Measurements from ENCODE around the gene LRRC10B. TPM values are rescaled to one million over a fixed set of nuclear protein-coding genes. Genes with fewer than 3 reads are reported as not detected.

LRRC10B gene
- polyA plus RNA-seq, 2 of the 4 experiments (the other 2 are of a cell fraction), result 0.03 to 0.04 TPM

GRCh38 chr11:61544466-61544865 is 35.9 kb downstream of the LRRC10B start:
- Histone ChIP-seq H3K4me1 (peaks cover 35% of the 10 kb centered on the region), H3K9me3 (no peaks in the 10 kb centered on the region), H3K4me3 (no peak overlapping the region), H3K27ac (peak overlapping the region in 1 of 2 experiments; percentile 75; a peak in 3 of 6 replicates), H3K4me2 (peak overlapping the region; percentile 35)
- FAIRE-seq, result no peak
- no peak for TF ChIP-seq MYC (IDR thresholded peaks at IDR 0.05; ENCODE audit: borderline replicate concordance, low read length)
- no peak for TF ChIP-seq HEYL (CRISPR knock-in tag; IDR thresholded peaks at IDR 0.05)
- TF ChIP-seq KDM1A (IDR thresholded peaks at IDR 0.05; ENCODE audit: low read depth), result no peak
- TF ChIP-seq, protein P1, sequence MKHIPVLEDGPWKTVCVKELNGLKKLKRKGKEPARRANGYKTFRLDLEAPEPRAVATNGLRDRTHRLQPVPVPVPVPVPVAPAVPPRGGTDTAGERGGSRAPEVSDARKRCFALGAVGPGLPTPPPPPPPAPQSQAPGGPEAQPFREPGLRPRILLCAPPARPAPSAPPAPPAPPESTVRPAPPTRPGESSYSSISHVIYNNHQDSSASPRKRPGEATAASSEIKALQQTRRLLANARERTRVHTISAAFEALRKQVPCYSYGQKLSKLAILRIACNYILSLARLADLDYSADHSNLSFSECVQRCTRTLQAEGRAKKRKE (CRISPR knock-in tag; IDR thresholded peaks at IDR 0.05; ENCODE audit: low read depth), result no peak
- no peak for TF ChIP-seq SMC3 (IDR thresholded peaks at IDR 0.05)
- no peak for TF ChIP-seq ZSCAN20 (CRISPR knock-in tag; IDR thresholded peaks at IDR 0.05)
- no peak for TF ChIP-seq SREBF2 (IDR thresholded peaks at IDR 0.05)
- TF ChIP-seq, protein P2, sequence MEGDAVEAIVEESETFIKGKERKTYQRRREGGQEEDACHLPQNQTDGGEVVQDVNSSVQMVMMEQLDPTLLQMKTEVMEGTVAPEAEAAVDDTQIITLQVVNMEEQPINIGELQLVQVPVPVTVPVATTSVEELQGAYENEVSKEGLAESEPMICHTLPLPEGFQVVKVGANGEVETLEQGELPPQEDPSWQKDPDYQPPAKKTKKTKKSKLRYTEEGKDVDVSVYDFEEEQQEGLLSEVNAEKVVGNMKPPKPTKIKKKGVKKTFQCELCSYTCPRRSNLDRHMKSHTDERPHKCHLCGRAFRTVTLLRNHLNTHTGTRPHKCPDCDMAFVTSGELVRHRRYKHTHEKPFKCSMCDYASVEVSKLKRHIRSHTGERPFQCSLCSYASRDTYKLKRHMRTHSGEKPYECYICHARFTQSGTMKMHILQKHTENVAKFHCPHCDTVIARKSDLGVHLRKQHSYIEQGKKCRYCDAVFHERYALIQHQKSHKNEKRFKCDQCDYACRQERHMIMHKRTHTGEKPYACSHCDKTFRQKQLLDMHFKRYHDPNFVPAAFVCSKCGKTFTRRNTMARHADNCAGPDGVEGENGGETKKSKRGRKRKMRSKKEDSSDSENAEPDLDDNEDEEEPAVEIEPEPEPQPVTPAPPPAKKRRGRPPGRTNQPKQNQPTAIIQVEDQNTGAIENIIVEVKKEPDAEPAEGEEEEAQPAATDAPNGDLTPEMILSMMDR (IDR thresholded peaks at IDR 0.05), result no peak
- no peak for TF ChIP-seq USF2 (IDR thresholded peaks at IDR 0.05)
- TF ChIP-seq POLR2A (IDR thresholded peaks at IDR 0.05; ENCODE audit: low read length), result no peak
- TF ChIP-seq ESRRA (IDR thresholded peaks at IDR 0.05; ENCODE audit: borderline replicate concordance, low read length), result no peak
- TF ChIP-seq RNF2 (IDR thresholded peaks at IDR 0.05; ENCODE audit: borderline replicate concordance, low read depth), result no peak
- TF ChIP-seq HOXA7 (CRISPR knock-in tag; IDR thresholded peaks at IDR 0.05), result no peak
- no peak for TF ChIP-seq NR3C1 (IDR thresholded peaks at IDR 0.05)
- no peak for TF ChIP-seq BHLHE40 (IDR thresholded peaks at IDR 0.05; ENCODE audit: low read depth, low read length)
- no peak for TF ChIP-seq CHD4 (IDR thresholded peaks at IDR 0.05; ENCODE audit: borderline replicate concordance)
- TF ChIP-seq RCOR1 (IDR thresholded peaks at IDR 0.05; ENCODE audit: low read depth, low read length), result no peak
- no peak for TF ChIP-seq RAD21 (conservative IDR thresholded peaks at IDR 0.05 in 1 of 2, IDR thresholded peaks at IDR 0.05 in 1 of 2)
- WGBS (ENCODE audit: missing lambda C conversion rate), result 83% methylated on average over 6 of the region's 6 CpGs
- no peak for DNase-seq (ENCODE audit: low read depth in 1 of 2, low spot score in 1 of 2)
- no peak for ATAC-seq
- ChIA-PET CTCF (interaction anchor here (1.2 to 5.7 kb wide), 10 partner anchors 8 to 109 kb away, joined by 3 to 56 read pairs (median 9); partner anchors contain the start of gene LRRC10B), POLR2A (no interaction called here)

- Histone ChIP-seq H3K4me2 (no peak overlapping the region), H3K4me3 (no peak overlapping the region), H3K27ac (no peak overlapping the region), H3K9me3 (no peaks in the 10 kb centered on the region), H3K4me1 (peaks cover 35% of the 10 kb centered on the region)
- CTCF ChIA-PET, result interaction anchor here (0.7 to 5.7 kb wide), 16 partner anchors 9 to 108 kb away, joined by 3 to 56 read pairs (median 6); partner anchors contain the start of gene LRRC10B
- ATAC-seq (peak in 1 of 2 experiments; percentile 42; a peak in 3 of 6 replicates), DNase-seq (ENCODE audit: low read depth in 1 of 2, low spot score in 1 of 2) (peak; percentile 42 to 83), FAIRE-seq (no peak)
- POLR2A ChIA-PET, result no interaction called here
- WGBS (ENCODE audit: missing lambda C conversion rate), result 61% methylated on average over 5 of the region's 7 CpGs
- no peak for TF ChIP-seq SREBF2 (IDR thresholded peaks at IDR 0.05)
- no peak for TF ChIP-seq PHF8 (IDR thresholded peaks at IDR 0.05; ENCODE audit: borderline replicate concordance, low read depth)
- TF ChIP-seq HOXB5 (CRISPR knock-in tag; IDR thresholded peaks at IDR 0.05), result 0 out of 2 replicates have a peak, but pooled peaks have one; percentile 53
- TF ChIP-seq HOXB13 (CRISPR knock-in tag; IDR thresholded peaks at IDR 0.05; ENCODE audit: low read depth), result peak; percentile 63; the same call in 1 of the 2 replicates
- TF ChIP-seq POLR2A (IDR thresholded peaks at IDR 0.05; ENCODE audit: low read length), result no peak
- TF ChIP-seq CHD4 (IDR thresholded peaks at IDR 0.05; ENCODE audit: borderline replicate concordance), result no peak
- no peak for TF ChIP-seq PBX3 (IDR thresholded peaks at IDR 0.05)
- TF ChIP-seq EHMT2 (IDR thresholded peaks at IDR 0.05; ENCODE audit: low read depth), result peak; percentile 95
- TF ChIP-seq MYC (IDR thresholded peaks at IDR 0.05; ENCODE audit: borderline replicate concordance, low read length), result no peak
- TF ChIP-seq, protein P3, sequence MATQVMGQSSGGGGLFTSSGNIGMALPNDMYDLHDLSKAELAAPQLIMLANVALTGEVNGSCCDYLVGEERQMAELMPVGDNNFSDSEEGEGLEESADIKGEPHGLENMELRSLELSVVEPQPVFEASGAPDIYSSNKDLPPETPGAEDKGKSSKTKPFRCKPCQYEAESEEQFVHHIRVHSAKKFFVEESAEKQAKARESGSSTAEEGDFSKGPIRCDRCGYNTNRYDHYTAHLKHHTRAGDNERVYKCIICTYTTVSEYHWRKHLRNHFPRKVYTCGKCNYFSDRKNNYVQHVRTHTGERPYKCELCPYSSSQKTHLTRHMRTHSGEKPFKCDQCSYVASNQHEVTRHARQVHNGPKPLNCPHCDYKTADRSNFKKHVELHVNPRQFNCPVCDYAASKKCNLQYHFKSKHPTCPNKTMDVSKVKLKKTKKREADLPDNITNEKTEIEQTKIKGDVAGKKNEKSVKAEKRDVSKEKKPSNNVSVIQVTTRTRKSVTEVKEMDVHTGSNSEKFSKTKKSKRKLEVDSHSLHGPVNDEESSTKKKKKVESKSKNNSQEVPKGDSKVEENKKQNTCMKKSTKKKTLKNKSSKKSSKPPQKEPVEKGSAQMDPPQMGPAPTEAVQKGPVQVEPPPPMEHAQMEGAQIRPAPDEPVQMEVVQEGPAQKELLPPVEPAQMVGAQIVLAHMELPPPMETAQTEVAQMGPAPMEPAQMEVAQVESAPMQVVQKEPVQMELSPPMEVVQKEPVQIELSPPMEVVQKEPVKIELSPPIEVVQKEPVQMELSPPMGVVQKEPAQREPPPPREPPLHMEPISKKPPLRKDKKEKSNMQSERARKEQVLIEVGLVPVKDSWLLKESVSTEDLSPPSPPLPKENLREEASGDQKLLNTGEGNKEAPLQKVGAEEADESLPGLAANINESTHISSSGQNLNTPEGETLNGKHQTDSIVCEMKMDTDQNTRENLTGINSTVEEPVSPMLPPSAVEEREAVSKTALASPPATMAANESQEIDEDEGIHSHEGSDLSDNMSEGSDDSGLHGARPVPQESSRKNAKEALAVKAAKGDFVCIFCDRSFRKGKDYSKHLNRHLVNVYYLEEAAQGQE (IDR thresholded peaks at IDR 0.05), result 0 out of 2 replicates have a peak, but pooled peaks have one; percentile 20
- TF ChIP-seq FOSL2 (IDR thresholded peaks at IDR 0.05), result no peak
- TF ChIP-seq FOSL2 (CRISPR knock-in tag; IDR thresholded peaks at IDR 0.05), result no peak
- no peak for TF ChIP-seq BCL3 (IDR thresholded peaks at IDR 0.05)
These were observed 36.8 kb downstream of the LRRC10B start for GRCh38 chr11:61545341-61545740.
